Fibroblast of skin of back (primary cell): Measurements from ENCODE around the gene ARHGEF16.

Experiments
- DNase-seq: peaks from one replicate; pipeline ENCODE4 v3.0.0-alpha.2; 2013

ARHGEF16 gene

GRCh38 chr1:3439346-3440299 lies 14.8 kb upstream of the ARHGEF16 start:
- no peak for DNase-seq

- no peak for DNase-seq
These were observed 14.2 kb upstream of the ARHGEF16 start for GRCh38 chr1:3440300-3440681.

DNA sequence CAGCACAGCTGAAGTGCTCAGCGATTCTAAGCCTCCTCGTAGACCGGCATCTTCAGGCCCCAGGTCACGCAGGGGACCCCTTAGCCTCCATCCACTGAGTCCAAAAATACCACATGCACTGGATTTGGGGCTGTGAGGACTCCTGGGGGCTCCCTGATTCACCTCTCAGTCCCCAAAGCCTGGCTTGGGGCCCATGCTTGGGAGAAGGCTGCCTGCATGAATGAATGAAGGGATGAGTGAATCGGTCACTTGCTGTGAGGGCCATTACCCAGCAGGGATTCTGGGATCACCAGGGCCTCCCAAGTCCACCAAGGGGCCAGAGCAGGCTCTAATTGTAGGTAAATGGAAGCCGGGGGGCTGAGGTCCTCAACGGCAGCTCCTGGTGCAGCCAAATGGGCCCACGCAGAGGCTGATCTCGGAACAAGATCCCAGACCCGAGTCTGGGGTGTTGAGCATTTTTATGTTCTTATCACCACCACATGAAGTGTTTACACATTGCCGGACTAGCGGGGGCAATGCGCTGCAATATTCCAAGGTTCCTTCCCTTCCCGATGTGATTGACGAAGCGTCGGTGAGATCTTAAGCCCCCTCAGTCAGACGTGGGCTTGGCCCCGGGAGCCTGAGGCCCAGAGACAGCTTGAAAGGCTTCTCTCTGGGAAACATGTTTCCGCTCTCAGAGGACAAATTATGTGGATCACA lies 13.6 kb upstream of the ARHGEF16 start:
- DNase-seq = no peak

DNA sequence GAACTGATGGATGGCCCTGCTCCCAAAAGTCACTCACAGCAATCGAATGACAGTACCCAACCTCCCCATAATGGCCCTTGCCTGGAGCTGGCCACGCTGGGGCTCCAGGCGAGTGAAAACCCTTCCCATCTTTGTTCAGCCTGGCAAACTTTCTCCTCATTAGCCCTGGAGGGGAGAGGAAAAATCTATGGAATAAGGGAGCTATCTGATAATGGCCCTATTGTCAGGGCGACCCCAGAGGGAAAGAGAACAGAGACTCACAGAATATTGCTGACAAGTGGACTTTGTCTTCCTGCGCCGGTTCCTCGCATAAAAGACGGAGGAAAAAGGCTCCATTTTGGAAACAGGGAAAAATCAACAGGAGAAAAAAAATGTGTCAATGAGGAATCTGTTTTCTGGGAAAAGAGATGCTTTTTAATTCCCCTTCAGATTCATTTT lies 13.0 kb upstream of the ARHGEF16 start:
- no peak for DNase-seq

DNA sequence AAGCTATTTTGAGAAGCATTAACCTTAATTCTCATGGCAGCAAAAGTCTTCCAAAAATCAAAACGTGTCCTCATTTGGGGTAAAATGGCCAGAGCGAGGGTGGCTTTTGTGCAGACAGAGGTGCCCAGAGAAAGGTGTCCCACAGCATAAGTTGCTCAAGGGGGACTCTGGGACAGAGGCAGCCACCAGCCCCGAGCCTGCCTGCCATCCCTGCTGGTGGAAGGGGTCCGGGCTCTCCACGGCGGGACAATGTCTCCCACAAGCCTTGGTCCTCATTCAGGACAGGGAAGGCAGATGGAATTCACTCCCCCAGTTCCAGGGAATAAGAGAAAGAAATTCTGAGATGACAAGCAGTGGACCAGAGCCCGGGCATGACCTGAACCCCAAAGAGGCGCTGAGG lies 12.6 kb upstream of the ARHGEF16 start:
- DNase-seq = no peak

GRCh38 chr1:3442331-3442730 lies 12.1 kb upstream of the ARHGEF16 start:
- DNase-seq = no peak

GRCh38 chr1:3442901-3443300 lies 11.6 kb upstream of the ARHGEF16 start:
- no peak for DNase-seq

DNA sequence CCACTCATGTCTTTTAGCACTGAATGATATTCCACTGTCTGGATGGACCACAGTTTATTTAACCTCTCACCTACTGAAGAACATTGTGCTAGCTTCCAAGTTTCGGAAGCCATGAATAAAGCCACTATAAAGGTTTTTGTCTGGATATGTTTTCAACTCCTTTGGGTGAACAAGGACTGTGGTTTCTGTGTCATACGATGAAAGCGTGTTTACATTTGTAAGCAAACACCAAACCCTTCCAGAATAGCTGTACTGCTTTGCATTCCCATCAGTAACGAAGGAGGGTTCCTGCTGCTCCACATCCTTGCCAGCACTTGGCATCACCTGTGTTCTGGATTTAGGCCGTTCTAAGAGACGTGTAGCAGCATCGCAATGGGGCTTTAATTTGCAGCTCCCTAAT lies 10.7 kb upstream of the ARHGEF16 start:
- DNase-seq = no peak

DNA sequence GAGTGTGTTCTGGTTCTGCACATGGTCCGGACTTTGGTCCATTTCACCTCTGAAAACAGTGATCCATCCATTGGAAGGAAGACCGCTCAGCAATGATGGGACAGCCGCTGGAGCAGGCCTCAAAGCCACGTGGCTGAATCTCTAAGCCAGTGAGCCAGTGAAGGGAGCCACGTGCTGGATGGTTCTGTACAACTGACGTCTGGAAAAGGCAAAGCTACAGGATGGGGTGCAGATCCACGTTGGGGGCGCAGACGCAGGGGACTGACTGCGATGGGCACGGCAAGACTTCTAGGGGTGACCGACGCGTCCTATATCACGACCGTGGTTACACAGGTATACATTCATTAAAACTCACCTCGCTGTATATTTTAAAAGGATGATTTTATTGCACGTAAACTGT lies 10.2 kb upstream of the ARHGEF16 start:
- DNase-seq = no peak

- DNase-seq = no peak
These were observed 9.7 kb upstream of the ARHGEF16 start for GRCh38 chr1:3444736-3445135.

DNA sequence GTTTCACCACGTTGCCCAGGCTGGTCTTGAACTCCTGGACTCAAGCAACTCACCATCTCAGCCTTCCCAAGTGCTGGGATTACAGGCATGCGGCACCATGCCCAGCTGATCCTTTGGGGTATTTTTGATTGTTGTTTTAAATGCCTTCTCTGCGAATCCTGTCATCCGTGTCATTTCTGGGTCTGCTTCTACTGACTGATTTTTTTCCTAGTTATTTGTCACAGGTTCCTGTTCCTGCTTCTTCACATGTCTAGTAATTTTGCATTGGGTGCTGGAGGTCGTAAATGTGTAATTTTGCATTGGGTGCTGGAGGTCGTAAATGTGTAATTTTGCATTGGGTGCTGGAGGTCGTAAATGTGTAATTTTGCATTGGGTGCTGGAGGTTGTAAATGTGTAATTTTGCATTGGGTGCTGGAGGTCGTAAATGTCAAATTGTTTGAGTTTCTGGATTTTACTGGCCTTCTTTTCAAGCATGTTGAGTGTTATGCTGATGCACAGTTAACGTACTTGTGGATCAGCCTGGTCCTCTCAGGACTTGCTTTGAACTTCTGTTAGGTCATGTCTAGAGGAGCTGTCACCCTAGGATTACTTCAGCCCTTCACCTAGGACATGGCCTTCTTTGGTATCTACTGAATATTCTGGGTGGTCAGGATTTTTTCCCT lies 4.1 kb upstream of the ARHGEF16 start:
- DNase-seq = no peak

GRCh38 chr1:3450983-3451382 lies 3.5 kb upstream of the ARHGEF16 start:
- DNase-seq = no peak

- no peak for DNase-seq
These were observed 2.2 kb upstream of the ARHGEF16 start for GRCh38 chr1:3451994-3452865.

GRCh38 chr1:3452866-3453175 lies 1.6 kb upstream of the ARHGEF16 start:
- no peak for DNase-seq

DNA sequence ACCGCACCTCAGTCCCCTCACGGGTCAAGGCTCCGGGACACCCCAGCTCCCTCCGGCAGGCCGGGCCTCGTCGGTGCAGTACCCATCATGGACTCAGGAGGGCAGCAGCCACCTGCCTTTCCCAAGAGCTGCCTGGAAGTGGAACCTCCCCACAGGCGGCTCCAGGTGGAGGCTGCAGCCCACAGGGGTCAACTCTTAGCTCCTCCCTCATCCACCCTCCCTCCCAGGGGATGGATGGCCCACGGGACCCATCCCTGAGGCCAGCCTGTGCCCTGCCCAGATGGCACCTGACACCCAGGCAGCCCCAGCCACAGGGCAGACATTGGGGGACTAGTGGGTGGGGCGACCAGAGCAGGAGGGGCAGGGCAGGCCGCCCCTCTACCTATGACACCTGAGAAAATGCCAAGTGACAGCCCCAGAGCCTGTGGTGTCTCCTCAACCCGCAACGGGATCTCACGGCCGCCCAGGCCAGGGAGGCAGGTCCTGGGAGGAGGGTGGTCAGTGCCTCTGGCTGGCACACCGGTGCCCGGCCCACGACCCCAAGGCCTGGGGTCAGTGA lies 1.2 kb upstream of the ARHGEF16 start:
- DNase-seq = peak; percentile 49

DNA sequence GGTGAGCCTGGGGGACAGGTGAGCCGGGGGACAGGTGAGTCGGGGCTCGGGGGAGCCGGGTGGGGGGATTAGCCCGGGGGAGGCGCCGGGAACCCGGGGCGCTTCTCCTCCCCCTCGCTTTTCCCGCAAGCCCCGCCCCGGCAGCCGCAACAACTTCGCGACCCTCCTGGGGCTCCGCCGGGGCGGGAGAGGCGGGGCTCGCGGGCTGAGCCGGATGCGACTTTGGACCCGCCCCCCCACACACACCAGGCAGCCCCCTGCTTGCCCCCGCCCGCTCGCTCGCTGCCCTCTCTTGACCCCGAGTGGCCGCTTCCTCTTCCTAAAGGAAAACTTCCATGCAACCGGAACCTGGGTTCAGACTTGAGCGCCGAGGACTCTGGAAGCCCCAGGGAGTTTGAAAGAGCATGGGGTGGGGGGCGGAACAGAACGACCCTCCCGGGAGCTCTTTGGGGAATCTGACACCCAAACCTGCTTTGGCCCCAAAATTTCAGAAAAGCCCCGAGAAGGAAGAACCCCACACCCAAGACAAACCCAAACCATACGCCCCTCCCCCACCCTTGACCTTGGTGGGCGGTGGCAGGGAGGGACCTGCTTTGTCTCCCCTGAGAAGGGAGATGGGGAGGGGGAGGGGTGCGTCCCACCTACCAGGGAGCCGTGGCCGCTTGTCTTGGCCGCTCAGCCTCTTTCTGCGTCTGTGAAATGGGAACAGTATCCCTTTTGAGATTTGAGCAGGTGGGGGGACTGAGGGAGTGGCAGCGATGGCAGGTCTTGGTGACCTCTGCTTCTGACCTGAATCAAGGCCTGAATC lies 550 bp downstream of the ARHGEF16 start:
- DNase-seq = no peak

DNA sequence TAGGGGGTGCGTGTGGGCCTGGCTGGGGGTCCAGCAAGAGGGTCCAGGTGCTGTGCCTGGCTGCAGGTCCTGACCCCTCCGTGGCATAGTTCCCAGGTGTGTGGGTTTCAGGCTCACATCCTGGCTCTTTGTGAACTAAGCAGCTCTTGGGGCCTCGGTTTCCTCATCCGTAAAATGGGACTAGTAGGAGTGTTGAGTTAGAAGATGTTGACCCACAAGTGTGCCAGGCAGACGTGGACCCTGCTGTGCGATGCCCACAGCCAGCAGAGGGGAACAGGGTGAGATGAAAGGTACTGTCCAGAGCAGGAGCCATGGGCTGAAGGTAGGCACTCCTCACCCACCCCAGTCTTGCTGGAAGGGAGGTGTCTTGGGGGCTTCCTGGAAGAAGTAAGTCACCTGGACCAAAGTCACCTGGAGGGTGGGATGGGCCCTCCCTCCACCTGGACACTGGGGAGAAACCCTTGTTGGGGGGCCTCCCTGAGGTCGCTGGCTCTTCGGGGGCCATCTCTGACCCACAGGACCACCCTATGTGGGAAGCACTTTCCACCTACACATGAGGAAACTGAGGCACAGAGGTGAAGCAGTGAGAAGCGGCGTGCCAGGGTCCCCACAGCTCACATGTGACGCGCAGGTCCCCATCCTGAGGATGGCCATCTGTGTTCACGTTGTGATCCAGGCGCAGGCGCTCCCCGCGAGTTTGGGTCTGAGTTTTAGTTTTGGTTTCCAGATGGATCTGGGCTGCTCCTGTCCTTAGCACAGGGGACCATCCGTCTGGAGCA lies 1.4 kb downstream of the ARHGEF16 start:
- no peak for DNase-seq

- no peak for DNase-seq
These were observed 2.0 kb downstream of the ARHGEF16 start for GRCh38 chr1:3456449-3456963.

- DNase-seq = no peak
These were observed 2.8 kb downstream of the ARHGEF16 start for GRCh38 chr1:3456964-3457909.
